PC-9 (cell line): ENCODE results near the gene DLG4. TPM values are rescaled to one million over a fixed set of nuclear protein-coding genes. Genes with fewer than 3 reads are reported as not detected.

ENCODE experiments used
- BruUV-seq: library from RNA; stranded (reverse); fragments of 400-500 nt; replicated peaks from 2 replicates; lab custom pipeline; 2021; lab: Mats Ljungman, UMichigan
- CTCF ChIA-PET: fragments of 300-600 bp; sonication (Branson Sonifier 250); formaldehyde crosslinking; loops from one replicate; lab custom pipeline; 2022; ENCODE audit warnings: antibody characterized with exemption; lab: Charles Lee
- POLR2A ChIA-PET: fragments of 300-600 bp; sonication (Branson Sonifier 250); formaldehyde crosslinking; loops from one replicate; lab custom pipeline; 2022; ENCODE audit warnings: antibody characterized with exemption; ENCODE audit not compliant: unreplicated experiment; lab: Charles Lee
- DNase-seq, 2 experiments: peaks; one replicate each; pipeline versions ENCODE4 v3.0.0 to v3.0.0-alpha.2; 2015 to 2022; ENCODE audit warnings: mixed read lengths in 1 of 2
- H2AFZ ChIP-seq: fragments of 200-600 bp; sonication (generic); 2 replicates; pipeline ENCODE4 v1.8.1; 2017; ENCODE audit warnings: antibody characterized with exemption
- H3F3A ChIP-seq: fragments of 200-600 bp; sonication (generic); 2 replicates; pipeline ENCODE4 v1.8.1; 2017; ENCODE audit warnings: antibody characterized with exemption, mild to moderate bottlenecking, low read depth; ENCODE audit not compliant: insufficient read depth
- H3K27ac ChIP-seq: fragments of 200-600 bp; sonication (generic); 2 replicates; pipeline ENCODE4 v1.6.1; 2016; ENCODE audit warnings: mixed run types
- H3K27me3 ChIP-seq: fragments of 200-600 bp; sonication (generic); 2 replicates; pipeline ENCODE4 v1.6.1; 2016; ENCODE audit warnings: low read depth, mixed run types; ENCODE audit not compliant: insufficient read depth
- H3K36me3 ChIP-seq: fragments of 200-600 bp; sonication (generic); 2 replicates; pipeline ENCODE4 v1.6.1; 2016; ENCODE audit warnings: low read depth, mixed run types
- H3K4me1 ChIP-seq: fragments of 200-600 bp; sonication (generic); replicated peaks from 2 replicates; pipeline ENCODE4 v1.6.1; 2016; ENCODE audit warnings: mixed run types; ENCODE audit not compliant: insufficient read depth
- H3K4me2 ChIP-seq: fragments of 200-600 bp; sonication (generic); 2 replicates; pipeline ENCODE4 v1.6.1; 2017; ENCODE audit warnings: mixed run types
- H3K4me3 ChIP-seq: fragments of 200-600 bp; sonication (generic); 2 replicates; pipeline ENCODE4 v1.6.1; 2016; ENCODE audit warnings: mixed run types
- H3K79me2 ChIP-seq: fragments of 200-600 bp; sonication (generic); 2 replicates; pipeline ENCODE4 v1.6.1; 2017; ENCODE audit warnings: low read depth, mixed run types
- H3K9me2 ChIP-seq: fragments of 200-600 bp; sonication (generic); 2 replicates; pipeline ENCODE4 v1.8.1; 2017; ENCODE audit warnings: mild to moderate bottlenecking; ENCODE audit not compliant: insufficient read depth
- H3K9me3 ChIP-seq: fragments of 200-600 bp; sonication (generic); 2 replicates; pipeline ENCODE4 v1.8.1; 2016; ENCODE audit warnings: low read depth; ENCODE audit not compliant: insufficient read depth
- H4K20me1 ChIP-seq: fragments of 200-600 bp; sonication (generic); 2 replicates; pipeline ENCODE4 v1.8.1; 2017; ENCODE audit not compliant: insufficient read depth
- EZH2 ChIP-seq: fragments of 200-600 bp; sonication (generic); IDR thresholded peaks from 2 replicates; pipeline ENCODE4 v1.8.0; 2017; ENCODE audit warnings: antibody characterized with exemption, low read depth
- intact Hi-C: fragments of 100-400 bp; cut with micrococcal nuclease; formaldehyde crosslinking; loops from one replicate; pipeline ENCODE4 v1.10.0; 2022; ENCODE audit not compliant: unreplicated experiment
- total RNA-seq: library from RNA; stranded (reverse); gene quantifications from 2 replicates; pipeline ENCODE4 v1.2.3, GENCODE V29; 2021
- TF ChIP-seq, protein P1 (sequence below): fragments of 200-600 bp; sonication (generic); conservative IDR thresholded peaks from 2 replicates; pipeline ENCODE4 v1.6.1; 2017; ENCODE audit warnings: mixed run types, antibody characterized with exemption, mild to moderate bottlenecking, moderate library complexity

DLG4 gene
- total RNA-seq, 1 experiment from 2014 or later = 32.8 TPM

DNA sequence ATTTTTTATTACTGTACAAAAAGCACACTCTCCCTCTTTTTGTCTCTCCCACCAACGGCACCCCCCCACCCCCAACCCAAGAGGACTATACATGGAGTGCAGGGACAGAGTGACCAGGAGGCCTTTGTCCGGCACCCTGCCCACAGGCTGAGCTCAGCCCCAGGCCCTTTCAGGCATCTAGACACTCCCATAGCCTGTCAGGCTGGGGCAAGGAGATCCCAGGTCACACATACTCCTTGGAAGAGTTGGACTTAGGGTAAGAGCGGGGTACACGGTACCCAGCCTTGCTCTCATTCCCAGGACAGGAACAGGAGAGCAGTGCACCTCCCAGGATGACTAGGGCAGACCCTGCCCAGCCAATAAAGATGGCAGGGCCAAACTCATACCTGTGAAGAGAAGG is 40.5 kb upstream of the DLG4 start:
- Histone ChIP-seq H3K36me3 (peaks cover 33% of the 10 kb centered on the region), H3K27ac (peak overlapping the region; percentile 100), H3K4me3 (peak overlapping the region; percentile 97), H4K20me1 (peaks cover 25% of the 10 kb centered on the region), H3K4me1 (peaks cover 35% of the 10 kb centered on the region), H3K4me2 (peak overlapping the region; percentile 98), H3K9me2 (no peaks in the 10 kb centered on the region), H3K27me3 (no peaks in the 10 kb centered on the region), H2AFZ (no peak overlapping the region), H3K79me2 (peaks cover 66% of the 10 kb centered on the region), H3F3A (peaks cover 83% of the 10 kb centered on the region), H3K9me3 (no peaks in the 10 kb centered on the region)
- POLR2A ChIA-PET = interaction anchor here (0.6 kb wide), 1 partner anchor 19 kb away, joined by 4 read pairs; no protein-coding TSS in a partner anchor
- BruUV-seq = no TSS peak
- no peak for DNase-seq
- CTCF ChIA-PET = interaction anchor here (0.7 kb wide), 1 partner anchor 248 kb away, joined by 13 read pairs; no protein-coding TSS in a partner anchor
- intact Hi-C loops = loop anchor here (5.0 kb wide), 5 partner anchors 47 to 582 kb away; partner anchors contain the start of genes EIF5A, POLR2A, SLC35G6 and TMEM256
- no peak for TF ChIP-seq EZH2
- TF ChIP-seq, protein P1, sequence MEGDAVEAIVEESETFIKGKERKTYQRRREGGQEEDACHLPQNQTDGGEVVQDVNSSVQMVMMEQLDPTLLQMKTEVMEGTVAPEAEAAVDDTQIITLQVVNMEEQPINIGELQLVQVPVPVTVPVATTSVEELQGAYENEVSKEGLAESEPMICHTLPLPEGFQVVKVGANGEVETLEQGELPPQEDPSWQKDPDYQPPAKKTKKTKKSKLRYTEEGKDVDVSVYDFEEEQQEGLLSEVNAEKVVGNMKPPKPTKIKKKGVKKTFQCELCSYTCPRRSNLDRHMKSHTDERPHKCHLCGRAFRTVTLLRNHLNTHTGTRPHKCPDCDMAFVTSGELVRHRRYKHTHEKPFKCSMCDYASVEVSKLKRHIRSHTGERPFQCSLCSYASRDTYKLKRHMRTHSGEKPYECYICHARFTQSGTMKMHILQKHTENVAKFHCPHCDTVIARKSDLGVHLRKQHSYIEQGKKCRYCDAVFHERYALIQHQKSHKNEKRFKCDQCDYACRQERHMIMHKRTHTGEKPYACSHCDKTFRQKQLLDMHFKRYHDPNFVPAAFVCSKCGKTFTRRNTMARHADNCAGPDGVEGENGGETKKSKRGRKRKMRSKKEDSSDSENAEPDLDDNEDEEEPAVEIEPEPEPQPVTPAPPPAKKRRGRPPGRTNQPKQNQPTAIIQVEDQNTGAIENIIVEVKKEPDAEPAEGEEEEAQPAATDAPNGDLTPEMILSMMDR = no peak

DNA sequence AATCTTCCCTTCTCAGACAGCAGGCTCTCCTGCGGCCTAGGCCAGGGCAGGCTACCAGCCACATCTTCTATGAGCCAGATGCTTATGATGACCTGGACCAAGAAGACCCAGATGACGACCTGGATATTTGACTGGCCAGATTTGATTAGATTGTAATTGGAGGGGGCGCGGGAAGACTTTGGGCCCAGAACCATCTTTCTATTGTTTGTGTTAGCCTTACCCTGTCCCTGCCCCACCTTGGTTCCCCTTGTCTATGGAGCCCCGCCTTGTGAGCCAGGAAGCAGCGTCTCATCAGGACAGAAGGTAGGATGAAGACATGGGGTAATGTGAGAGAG is 39.9 kb upstream of the DLG4 start:
- BruUV-seq = no TSS peak
- TF ChIP-seq, protein P1 = no peak
- no peak for TF ChIP-seq EZH2
- Histone ChIP-seq H3K9me2 (no peaks in the 10 kb centered on the region), H3K4me1 (peaks cover 31% of the 10 kb centered on the region), H3K9me3 (no peaks in the 10 kb centered on the region), H3K79me2 (peaks cover 71% of the 10 kb centered on the region), H3K4me2 (peak overlapping the region; percentile 98), H2AFZ (no peak overlapping the region), H3K27ac (peak overlapping the region; percentile 100), H3F3A (peaks cover 87% of the 10 kb centered on the region), H3K36me3 (peaks cover 39% of the 10 kb centered on the region), H3K27me3 (no peaks in the 10 kb centered on the region), H4K20me1 (peaks cover 25% of the 10 kb centered on the region), H3K4me3 (peak overlapping the region; percentile 37; the same call in 1 of the 2 replicates)
- intact Hi-C loops = no loop called here
- CTCF ChIA-PET = no interaction called here
- POLR2A ChIA-PET = interaction anchor here (0.6 to 1.0 kb wide), 2 partner anchors 15 to 18 kb away, joined by 4 to 7 read pairs; no protein-coding TSS in a partner anchor
- DNase-seq = no peak

DNA sequence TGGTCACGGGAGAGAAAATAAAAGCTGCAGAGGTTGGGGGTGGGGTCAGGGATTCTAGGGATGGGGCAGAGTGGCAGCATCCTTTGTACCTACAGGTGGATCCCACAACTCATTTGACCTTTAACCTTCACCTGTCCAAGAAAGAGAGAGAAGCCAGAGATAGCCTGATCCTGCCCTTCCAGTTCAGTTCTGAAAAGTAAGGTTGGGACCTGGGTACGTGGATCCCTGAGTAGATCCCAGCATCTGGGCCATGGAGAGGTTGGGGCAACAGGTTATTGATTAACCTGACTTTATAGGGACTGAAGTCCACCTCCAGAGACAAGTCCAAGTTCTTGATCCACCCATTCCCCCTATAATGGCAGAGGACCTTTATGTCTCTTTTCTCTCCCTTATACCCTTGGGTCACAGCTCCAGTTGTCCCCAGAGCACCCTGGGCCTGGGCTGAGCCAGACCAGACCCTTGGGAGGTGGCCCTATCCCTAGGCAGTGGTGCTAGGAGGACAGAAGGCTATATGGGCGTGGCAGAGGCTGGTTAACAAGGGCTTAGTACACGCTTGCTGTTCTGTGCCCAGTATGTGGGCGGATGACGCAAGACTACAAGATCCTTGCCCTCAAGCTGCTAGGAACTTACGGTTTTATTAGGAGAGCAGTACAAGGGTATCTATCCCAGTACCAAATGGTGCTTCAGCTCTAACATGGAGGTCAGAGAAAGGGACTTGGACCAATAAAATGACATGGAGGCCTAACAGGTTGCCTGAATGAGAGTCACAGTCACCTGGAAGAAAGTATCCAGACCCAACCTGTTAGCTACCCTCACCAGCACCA is 39.3 kb upstream of the DLG4 start:
- intact Hi-C loops = no loop called here
- ChIA-PET CTCF (interaction anchor here (0.6 kb wide), 1 partner anchor 24 kb away, joined by 5 read pairs; no protein-coding TSS in a partner anchor), POLR2A (interaction anchor here (0.6 to 1.0 kb wide), 2 partner anchors 14 to 23 kb away, joined by 5 to 7 read pairs; partner anchors contain the start of gene SLC2A4)
- Histone ChIP-seq H4K20me1 (peaks cover 25% of the 10 kb centered on the region), H3K27ac (peak overlapping the region; percentile 100), H3K36me3 (peaks cover 42% of the 10 kb centered on the region), H3K79me2 (peaks cover 72% of the 10 kb centered on the region), H3F3A (peaks cover 87% of the 10 kb centered on the region), H3K4me2 (peak overlapping the region; percentile 98), H3K4me3 (peak overlapping the region; percentile 37; the same call in 1 of the 2 replicates), H3K4me1 (peaks cover 28% of the 10 kb centered on the region), H3K9me2 (no peaks in the 10 kb centered on the region), H3K27me3 (no peaks in the 10 kb centered on the region), H3K9me3 (no peaks in the 10 kb centered on the region), H2AFZ (no peak overlapping the region)
- BruUV-seq = no TSS peak
- peak in 1 of 2 experiments; percentile 65 for DNase-seq
- no peak for TF ChIP-seq EZH2
- TF ChIP-seq, protein P1 = no peak
